A549 (cell line): ENCODE data around the gene SGTB. TPM values are rescaled to one million over a fixed set of nuclear protein-coding genes. Genes with fewer than 3 reads are reported as not detected.

Experiments used
- ATAC-seq, 2 experiments: fragments of 200-7000 bp in 1 of 2; fragments of >200 bp in 1 of 2; cut with Nextera tagmentation in 1 of 2; cut with Tn5 transposase in 1 of 2; 3 replicates each; pipeline versions ENCODE4 v1.8.0 to v1.9.1; 2018 to 2020; ENCODE audit warnings: mild to moderate bottlenecking in 1 of 2, moderate library complexity in 1 of 2
- CTCF ChIA-PET: fragments of 300-600 bp; sonication (Branson Sonifier 250); formaldehyde crosslinking; extraction: SDS; loops from one replicate; lab custom pipeline; 2021; ENCODE audit warnings: antibody characterized with exemption, inconsistent platforms; lab: Yijun Ruan, JAX
- POLR2A ChIA-PET: fragments of 350-600 bp; formaldehyde crosslinking; extraction: SDS; loops from one replicate; lab custom pipeline; 2021; ENCODE audit warnings: antibody characterized with exemption, inconsistent platforms; lab: Yijun Ruan, JAX
- DNase-seq, 2 experiments: peaks; one replicate each; pipeline versions ENCODE4 v3.0.0 to v3.0.0-alpha.2; 2011 to 2016; ENCODE audit warnings: low read depth in 1 of 2, low spot score in 1 of 2
- FAIRE-seq: peaks from 2 replicates; lab custom pipeline; 2011; peaks lifted over from hg19 to GRCh38; lab: Jason Lieb, UNC
- H3K27ac ChIP-seq, 2 experiments: fragments of >200 bp; sonication (Bioruptor Twin); formaldehyde crosslinking; 3 replicates each; pipeline ENCODE4 v1.5.1; 2016 to 2017
- H3K4me1 ChIP-seq: fragments of >200 bp; sonication (Bioruptor Twin); formaldehyde crosslinking; 3 replicates; pipeline ENCODE4 v1.6.1; 2016
- H3K4me2 ChIP-seq: fragments of >200 bp; sonication (Bioruptor Twin); formaldehyde crosslinking; 3 replicates; pipeline ENCODE4 v1.6.1; 2016
- H3K4me3 ChIP-seq: fragments of >200 bp; sonication (Bioruptor Twin); formaldehyde crosslinking; 3 replicates; pipeline ENCODE4 v1.5.1; 2016
- H3K9me3 ChIP-seq: fragments of >200 bp; sonication (Bioruptor Twin); formaldehyde crosslinking; 3 replicates; pipeline ENCODE4 v1.6.1; 2016
- BHLHE40 ChIP-seq: IDR thresholded peaks from 2 replicates; pipeline ENCODE4 v1.6.1; 2012; ENCODE audit warnings: low read depth, low read length, inconsistent platforms
- CHD4 ChIP-seq: fragments of 200-600 bp; sonication (generic); IDR thresholded peaks from 2 replicates; pipeline ENCODE4 v1.6.1; 2016; ENCODE audit warnings: antibody characterized with exemption, mild to moderate bottlenecking, borderline replicate concordance
- EP300 ChIP-seq, 2 experiments: fragments of >200 bp; sonication (Bioruptor Twin); formaldehyde crosslinking; IDR thresholded peaks; 2 replicates in 1 of 2; 3 replicates in 1 of 2; pipeline ENCODE4 v1.6.1; 2016 to 2017
- FOSB ChIP-seq: fragments of 250-450 bp; sonication (Bioruptor Pico); IDR thresholded peaks from 2 replicates; pipeline ENCODE4 v1.5.0; 2020; ENCODE audit warnings: mild to moderate bottlenecking, moderate library complexity
- FOXS1 ChIP-seq: fragments of 250-450 bp; sonication (Bioruptor Pico); IDR thresholded peaks from 2 replicates; pipeline ENCODE4 v1.5.0; 2020; ENCODE audit warnings: mild to moderate bottlenecking, moderate library complexity
- GATA3 ChIP-seq: IDR thresholded peaks from 2 replicates; pipeline ENCODE4 v1.6.1; 2012; ENCODE audit warnings: borderline replicate concordance
- HDAC2 ChIP-seq: fragments of 200-600 bp; sonication (generic); IDR thresholded peaks from 2 replicates; pipeline ENCODE4 v1.6.1; 2016
- HEYL ChIP-seq: fragments of 250-450 bp; sonication (Bioruptor Pico); IDR thresholded peaks from 2 replicates; pipeline ENCODE4 v1.8.0; 2021; ENCODE audit warnings: mild to moderate bottlenecking, moderate library complexity
- MAFK ChIP-seq: fragments of 450-650 bp; IDR thresholded peaks from 2 replicates; pipeline ENCODE4 v1.6.1; 2014; ENCODE audit not compliant: partially characterized antibody
- NFE2L2 ChIP-seq: fragments of 150-350 bp; conservative IDR thresholded peaks from 2 replicates; pipeline ENCODE4 v1.6.1; 2014; ENCODE audit warnings: low read length
- NR3C1 ChIP-seq: fragments of >200 bp; sonication (Bioruptor Twin); formaldehyde crosslinking; IDR thresholded peaks from 3 replicates; pipeline ENCODE4 v1.6.1; 2017
- PHF8 ChIP-seq: fragments of 200-600 bp; sonication (generic); IDR thresholded peaks from 2 replicates; pipeline ENCODE4 v1.6.1; 2016; ENCODE audit warnings: low read depth, mild to moderate bottlenecking, antibody characterized with exemption, moderate library complexity, borderline replicate concordance
- POLR2A ChIP-seq: IDR thresholded peaks from 2 replicates; pipeline ENCODE4 v1.6.1; 2012; ENCODE audit warnings: mild to moderate bottlenecking, low read length
- POLR2AphosphoS2 ChIP-seq: conservative IDR thresholded peaks from 2 replicates; pipeline ENCODE4 v1.6.1; 2012; ENCODE audit warnings: low read length, improper control_type of control experiment, inconsistent platforms
- RCOR1 ChIP-seq: fragments of 150-350 bp; IDR thresholded peaks from 2 replicates; pipeline ENCODE4 v1.6.1; 2014; ENCODE audit warnings: antibody characterized with exemption, low read length, low read depth
- RNF2 ChIP-seq: fragments of 200-600 bp; sonication (generic); IDR thresholded peaks from 2 replicates; pipeline ENCODE4 v1.6.1; 2016; ENCODE audit warnings: low read depth, mild to moderate bottlenecking, antibody characterized with exemption, moderate library complexity, borderline replicate concordance
- SREBF2 ChIP-seq: fragments of 450-650 bp; IDR thresholded peaks from 2 replicates; pipeline ENCODE4 v1.6.1; 2014; ENCODE audit warnings: mild to moderate bottlenecking, moderate library complexity
- TP53 ChIP-seq: fragments of 250-450 bp; sonication (Bioruptor Pico); IDR thresholded peaks from 2 replicates; pipeline ENCODE4 v1.5.0; 2021; ENCODE audit warnings: mild to moderate bottlenecking, moderate library complexity
- WGBS: methylation state at CpG from one replicate; pipeline ENCODE4 v1.1.6; 2017; ENCODE audit errors: missing lambda C conversion rate; 5-methylcytosine and 5-hydroxymethylcytosine counted together
- polyA plus RNA-seq, 4 experiments: library from polyadenylated mRNA; depleted of rRNA in 3 of 4; stranded (reverse); fragments of >200 nt; fragmentation: RNase III in 1 of 4; extraction: RNeasy Plus Mini Kit Qiagen cat#74134 plus additional on column Dnase treatment in 1 of 4; gene quantifications; 2 replicates in 3 of 4; 3 replicates in 1 of 4; pipeline ENCODE4 v1.2.3, GENCODE V29; 2011 to 2017
- TF ChIP-seq, protein P1 (sequence below): fragments of >200 bp; sonication (Bioruptor Twin); formaldehyde crosslinking; IDR thresholded peaks from 3 replicates; pipeline ENCODE4 v1.6.1; 2016
- TF ChIP-seq, protein P2 (sequence below): IDR thresholded peaks from 2 replicates; pipeline ENCODE4 v1.6.1; 2012; ENCODE audit warnings: low read depth, borderline replicate concordance
- TF ChIP-seq, protein P3 (sequence below): IDR thresholded peaks from 2 replicates; pipeline ENCODE4 v1.6.1; 2012
- TF ChIP-seq, protein P4 (sequence below): fragments of >200 bp; sonication (Bioruptor Twin); formaldehyde crosslinking; IDR thresholded peaks from 2 replicates; pipeline ENCODE4 v1.6.1; 2016
- TF ChIP-seq, protein P5 (sequence below): fragments of 450-650 bp; IDR thresholded peaks from 2 replicates; pipeline ENCODE4 v1.6.1; 2014; ENCODE audit warnings: antibody characterized with exemption
- TF ChIP-seq, protein P6 (sequence below): fragments of >200 bp; sonication (Bioruptor Twin); formaldehyde crosslinking; IDR thresholded peaks from 3 replicates; pipeline ENCODE4 v1.5.1; 2016
- TF ChIP-seq, protein P7 (sequence below): fragments of 250-450 bp; sonication (Bioruptor Pico); IDR thresholded peaks from 2 replicates; pipeline ENCODE4 v1.5.0; 2020; ENCODE audit warnings: low read depth, mild to moderate bottlenecking, moderate library complexity

The SGTB gene
- polyA plus RNA-seq, 2 of the 4 experiments (the other 2 are of a cell fraction), result 8.6 to 17.4 TPM

DNA sequence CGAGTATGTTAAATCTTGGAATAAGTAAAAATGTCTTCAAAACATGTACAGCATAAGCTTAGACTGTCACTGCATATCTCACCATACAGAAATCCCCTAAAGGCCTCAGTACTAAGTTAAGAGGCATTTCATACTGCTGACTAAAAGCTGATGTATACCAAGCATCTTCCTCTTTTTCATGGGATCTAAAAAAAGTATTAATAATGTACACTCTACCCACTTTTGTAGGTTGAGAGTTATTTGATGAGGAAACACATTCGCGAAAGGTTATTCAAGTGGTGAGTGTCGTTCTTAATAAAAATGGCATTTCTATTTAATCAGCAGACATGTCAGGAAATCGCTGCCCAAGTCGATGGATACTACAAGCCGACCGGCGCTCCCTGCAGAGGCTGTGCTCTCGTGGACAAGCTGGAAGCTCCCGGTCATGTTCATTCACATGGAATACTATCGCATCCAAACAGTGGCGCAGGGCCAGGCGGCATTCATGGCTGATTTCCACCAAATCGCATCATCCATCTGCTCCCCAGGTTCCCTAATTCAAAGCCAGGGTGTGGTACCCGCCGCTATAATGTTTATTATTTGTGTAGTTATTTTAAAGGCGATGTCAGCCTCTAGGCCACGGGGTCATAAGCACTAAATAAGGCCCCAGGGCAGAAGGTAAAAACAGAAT is 724 bp downstream of the SGTB start:
- FAIRE-seq, result no peak
- CTCF ChIA-PET, result no interaction called here
- DNase-seq, result peak; percentile 45 to 46
- Histone ChIP-seq H3K9me3 (no peaks in the 10 kb centered on the region), H3K27ac (peak overlapping the region; percentile 92 to 97), H3K4me3 (peak overlapping the region; percentile 99), H3K4me2 (peak overlapping the region; percentile 95), H3K4me1 (peaks cover 13% of the 10 kb centered on the region)
- 15% methylated on average over 19 of the region's 19 CpGs for WGBS
- peak; percentile 31 to 44; a peak in 5 of 6 replicates for ATAC-seq
- TF ChIP-seq PHF8 (peak; percentile 32; the same call in 1 of the 2 replicates), RNF2 (no peak)
- POLR2A ChIA-PET, result interaction anchor here (0.5 to 0.7 kb wide), 4 partner anchors 23 to 364 kb away, joined by 3 read pairs; no protein-coding TSS in a partner anchor

DNA sequence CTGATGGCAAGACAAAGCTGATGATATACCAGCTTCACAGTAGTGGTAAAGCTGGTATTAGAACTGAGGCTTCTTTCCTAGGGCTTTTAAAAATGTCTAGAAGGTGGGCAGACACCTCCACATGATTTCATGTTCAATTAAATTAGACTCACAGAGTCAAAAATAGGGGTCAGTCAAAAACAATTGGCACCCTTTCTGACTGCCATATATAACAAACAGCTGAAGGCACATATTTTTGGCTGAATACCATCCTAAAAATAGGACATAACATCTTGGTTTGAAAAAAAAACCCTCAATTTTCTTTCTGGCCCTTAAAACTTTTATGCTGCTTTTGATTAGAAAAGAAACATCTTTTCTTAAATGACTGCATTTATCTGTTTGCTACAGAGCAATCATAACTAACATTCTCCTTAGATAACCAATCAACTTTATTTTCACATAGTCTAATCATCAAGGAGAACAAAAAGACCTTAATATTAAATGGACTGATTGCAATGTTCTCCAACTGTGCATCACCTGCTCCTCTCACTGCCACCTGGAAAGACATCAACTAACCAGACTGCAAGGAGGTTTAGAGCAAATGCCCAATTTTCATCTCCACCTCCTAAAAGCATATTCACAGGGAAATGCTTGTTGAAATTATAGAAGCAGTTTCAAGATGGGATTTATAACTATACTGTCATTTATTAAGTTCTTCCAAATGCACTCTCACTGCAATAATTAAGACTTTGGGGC is 3.2 kb downstream of the SGTB start:
- no peak for TF ChIP-seq FOXS1 (CRISPR knock-in tag)
- TF ChIP-seq, protein P1, sequence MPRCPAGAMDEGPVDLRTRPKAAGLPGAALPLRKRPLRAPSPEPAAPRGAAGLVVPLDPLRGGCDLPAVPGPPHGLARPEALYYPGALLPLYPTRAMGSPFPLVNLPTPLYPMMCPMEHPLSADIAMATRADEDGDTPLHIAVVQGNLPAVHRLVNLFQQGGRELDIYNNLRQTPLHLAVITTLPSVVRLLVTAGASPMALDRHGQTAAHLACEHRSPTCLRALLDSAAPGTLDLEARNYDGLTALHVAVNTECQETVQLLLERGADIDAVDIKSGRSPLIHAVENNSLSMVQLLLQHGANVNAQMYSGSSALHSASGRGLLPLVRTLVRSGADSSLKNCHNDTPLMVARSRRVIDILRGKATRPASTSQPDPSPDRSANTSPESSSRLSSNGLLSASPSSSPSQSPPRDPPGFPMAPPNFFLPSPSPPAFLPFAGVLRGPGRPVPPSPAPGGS, result no peak
- TF ChIP-seq, protein P2, sequence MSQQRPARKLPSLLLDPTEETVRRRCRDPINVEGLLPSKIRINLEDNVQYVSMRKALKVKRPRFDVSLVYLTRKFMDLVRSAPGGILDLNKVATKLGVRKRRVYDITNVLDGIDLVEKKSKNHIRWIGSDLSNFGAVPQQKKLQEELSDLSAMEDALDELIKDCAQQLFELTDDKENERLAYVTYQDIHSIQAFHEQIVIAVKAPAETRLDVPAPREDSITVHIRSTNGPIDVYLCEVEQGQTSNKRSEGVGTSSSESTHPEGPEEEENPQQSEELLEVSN, result no peak
- no peak for TF ChIP-seq POLR2A
- TF ChIP-seq MAFK, result no peak
- TF ChIP-seq, protein P3, sequence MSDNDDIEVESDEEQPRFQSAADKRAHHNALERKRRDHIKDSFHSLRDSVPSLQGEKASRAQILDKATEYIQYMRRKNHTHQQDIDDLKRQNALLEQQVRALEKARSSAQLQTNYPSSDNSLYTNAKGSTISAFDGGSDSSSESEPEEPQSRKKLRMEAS, result no peak
- TF ChIP-seq TP53 (CRISPR knock-in tag), result no peak
- no peak for TF ChIP-seq BHLHE40
- no peak for TF ChIP-seq RCOR1
- TF ChIP-seq, protein P4, sequence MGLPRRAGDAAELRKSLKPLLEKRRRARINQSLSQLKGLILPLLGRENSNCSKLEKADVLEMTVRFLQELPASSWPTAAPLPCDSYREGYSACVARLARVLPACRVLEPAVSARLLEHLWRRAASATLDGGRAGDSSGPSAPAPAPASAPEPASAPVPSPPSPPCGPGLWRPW, result no peak
- no peak for TF ChIP-seq GATA3
- no peak for TF ChIP-seq HEYL (CRISPR knock-in tag)
- no peak for TF ChIP-seq POLR2AphosphoS2
- TF ChIP-seq NR3C1, result no peak
- FAIRE-seq (no peak), DNase-seq (no peak), ATAC-seq (no peak)
- Histone ChIP-seq H3K9me3 (no peaks in the 10 kb centered on the region), H3K4me1 (peaks cover 7% of the 10 kb centered on the region), H3K4me3 (no peak overlapping the region), H3K4me2 (no peak overlapping the region), H3K27ac (no peak overlapping the region)
- ChIA-PET CTCF (no interaction called here), POLR2A (no interaction called here)

DNA sequence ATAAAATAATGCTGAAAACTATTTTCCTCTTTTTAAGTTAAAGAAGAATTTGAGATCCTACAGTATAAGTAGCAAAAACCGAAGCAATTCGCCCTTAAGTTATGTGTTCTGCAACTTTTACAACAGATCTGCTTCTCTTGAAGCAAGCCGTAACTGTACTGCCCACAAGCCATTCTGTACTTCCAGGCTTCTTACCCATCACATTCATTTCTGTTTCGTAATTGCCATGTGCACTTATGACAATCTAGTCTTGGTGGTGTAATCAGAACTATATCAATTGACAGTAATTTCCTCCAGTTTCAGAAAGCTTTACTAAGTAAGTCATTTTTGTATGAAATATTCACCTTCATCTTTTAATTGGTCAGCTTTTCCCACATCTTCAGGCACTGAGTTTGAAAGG is 13.8 kb downstream of the SGTB start:
- 93% methylated on average over 4 of the region's 4 CpGs for WGBS
- CTCF ChIA-PET, result no interaction called here

More for the DNA sequence above, 13.8 kb downstream of the SGTB start:
- ATAC-seq (no peak), FAIRE-seq (no peak), DNase-seq (no peak)
- H3K9me3 ChIP-seq, result no peaks in the 10 kb centered on the region
- POLR2A ChIA-PET, result no interaction called here
- no peak overlapping the region for H3K4me3 ChIP-seq
- H3K4me1 ChIP-seq, result no peaks in the 10 kb centered on the region
- no peak overlapping the region for H3K4me2 ChIP-seq
- no peak overlapping the region for H3K27ac ChIP-seq
- no peak for TF ChIP-seq CHD4
- no peak for TF ChIP-seq EP300 (IDR thresholded peaks at IDR 0.05)
- no peak for TF ChIP-seq GATA3
- TF ChIP-seq FOSB (CRISPR knock-in tag), result no peak
- TF ChIP-seq, protein P5, sequence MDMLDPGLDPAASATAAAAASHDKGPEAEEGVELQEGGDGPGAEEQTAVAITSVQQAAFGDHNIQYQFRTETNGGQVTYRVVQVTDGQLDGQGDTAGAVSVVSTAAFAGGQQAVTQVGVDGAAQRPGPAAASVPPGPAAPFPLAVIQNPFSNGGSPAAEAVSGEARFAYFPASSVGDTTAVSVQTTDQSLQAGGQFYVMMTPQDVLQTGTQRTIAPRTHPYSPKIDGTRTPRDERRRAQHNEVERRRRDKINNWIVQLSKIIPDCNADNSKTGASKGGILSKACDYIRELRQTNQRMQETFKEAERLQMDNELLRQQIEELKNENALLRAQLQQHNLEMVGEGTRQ, result no peak
- no peak for TF ChIP-seq SREBF2
- no peak for TF ChIP-seq MAFK
- no peak for TF ChIP-seq HDAC2
- TF ChIP-seq, protein P6, sequence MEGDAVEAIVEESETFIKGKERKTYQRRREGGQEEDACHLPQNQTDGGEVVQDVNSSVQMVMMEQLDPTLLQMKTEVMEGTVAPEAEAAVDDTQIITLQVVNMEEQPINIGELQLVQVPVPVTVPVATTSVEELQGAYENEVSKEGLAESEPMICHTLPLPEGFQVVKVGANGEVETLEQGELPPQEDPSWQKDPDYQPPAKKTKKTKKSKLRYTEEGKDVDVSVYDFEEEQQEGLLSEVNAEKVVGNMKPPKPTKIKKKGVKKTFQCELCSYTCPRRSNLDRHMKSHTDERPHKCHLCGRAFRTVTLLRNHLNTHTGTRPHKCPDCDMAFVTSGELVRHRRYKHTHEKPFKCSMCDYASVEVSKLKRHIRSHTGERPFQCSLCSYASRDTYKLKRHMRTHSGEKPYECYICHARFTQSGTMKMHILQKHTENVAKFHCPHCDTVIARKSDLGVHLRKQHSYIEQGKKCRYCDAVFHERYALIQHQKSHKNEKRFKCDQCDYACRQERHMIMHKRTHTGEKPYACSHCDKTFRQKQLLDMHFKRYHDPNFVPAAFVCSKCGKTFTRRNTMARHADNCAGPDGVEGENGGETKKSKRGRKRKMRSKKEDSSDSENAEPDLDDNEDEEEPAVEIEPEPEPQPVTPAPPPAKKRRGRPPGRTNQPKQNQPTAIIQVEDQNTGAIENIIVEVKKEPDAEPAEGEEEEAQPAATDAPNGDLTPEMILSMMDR, result no peak
- TF ChIP-seq, protein P7, sequence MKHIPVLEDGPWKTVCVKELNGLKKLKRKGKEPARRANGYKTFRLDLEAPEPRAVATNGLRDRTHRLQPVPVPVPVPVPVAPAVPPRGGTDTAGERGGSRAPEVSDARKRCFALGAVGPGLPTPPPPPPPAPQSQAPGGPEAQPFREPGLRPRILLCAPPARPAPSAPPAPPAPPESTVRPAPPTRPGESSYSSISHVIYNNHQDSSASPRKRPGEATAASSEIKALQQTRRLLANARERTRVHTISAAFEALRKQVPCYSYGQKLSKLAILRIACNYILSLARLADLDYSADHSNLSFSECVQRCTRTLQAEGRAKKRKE, result no peak
- TF ChIP-seq NFE2L2, result no peak
- TF ChIP-seq, protein P3, result no peak
